GM18868 (cell line): ENCODE results near the gene MCL1.

ENCODE experiments used
- ATAC-seq: cut with Tn5 transposase; IDR thresholded peaks from one replicate; pipeline ENCODE4 v1.9.1; 2021; ENCODE audit warnings: mild to moderate bottlenecking, moderate library complexity; ENCODE audit not compliant: unreplicated experiment

Gene MCL1

GRCh38 chr1:150544204-150544603, 35.2 kb downstream of the MCL1 start:
- ATAC-seq: no peak

GRCh38 chr1:150543500-150544143, 35.8 kb downstream of the MCL1 start:
- no peak for ATAC-seq

GRCh38 chr1:150537732-150538684, 41.4 kb downstream of the MCL1 start:
- ATAC-seq: no peak

GRCh38 chr1:150536836-150537731, 42.3 kb downstream of the MCL1 start:
- no peak for ATAC-seq

GRCh38 chr1:150535511-150536287, 43.7 kb downstream of the MCL1 start:
- no peak for ATAC-seq

- no peak for ATAC-seq
Observed at GRCh38 chr1:150534002-150534401, 45.4 kb downstream of the MCL1 start.

- no peak for ATAC-seq
Observed at GRCh38 chr1:150532860-150533259, 46.5 kb downstream of the MCL1 start.

GRCh38 chr1:150530491-150531159, 48.8 kb downstream of the MCL1 start:
- ATAC-seq: no peak

- ATAC-seq: no peak
Observed at GRCh38 chr1:150529017-150529416, 50.4 kb downstream of the MCL1 start.

- ATAC-seq: no peak
Observed at GRCh38 chr1:150528196-150528595, 51.2 kb downstream of the MCL1 start.

- ATAC-seq: no peak
Observed at GRCh38 chr1:150525348-150525747, 54.1 kb downstream of the MCL1 start.
